Fibroblast of mammary gland (primary cell): ENCODE data around the gene VWCE.

Experiments
- DNase-seq: peaks from one replicate; pipeline ENCODE4 v3.0.0-alpha.2; 2010; ENCODE audit warnings: low read depth
- H3K4me3 ChIP-seq: 2 replicates; pipeline ENCODE4 v1.5.1; 2011; ENCODE audit warnings: low read depth, mild to moderate bottlenecking, low read length, moderate library complexity; ENCODE audit not compliant: control insufficient read depth
- CTCF ChIP-seq: conservative IDR thresholded peaks from 2 replicates; pipeline ENCODE4 v1.5.1; 2011; ENCODE audit warnings: low read depth, low read length, inconsistent platforms; ENCODE audit not compliant: control insufficient read depth, insufficient read depth

VWCE gene

GRCh38 chr11:61327669-61328071, 32.6 kb upstream of the VWCE start:
- no peak overlapping the region for H3K4me3 ChIP-seq
- DNase-seq: peak; percentile 56

GRCh38 chr11:61325649-61326414, 30.7 kb upstream of the VWCE start:
- H3K4me3 ChIP-seq: no peak overlapping the region
- peak; percentile 15 for DNase-seq
- TF ChIP-seq CTCF: no peak

More at GRCh38 chr11:61327669-61328071, 32.6 kb upstream of the VWCE start:
- no peak for TF ChIP-seq CTCF

GRCh38 chr11:61315260-61315659, 20.1 kb upstream of the VWCE start:
- no peak overlapping the region for H3K4me3 ChIP-seq
- no peak for TF ChIP-seq CTCF
- DNase-seq: no peak

GRCh38 chr11:61310749-61311148, 15.6 kb upstream of the VWCE start:
- H3K4me3 ChIP-seq: no peak overlapping the region
- TF ChIP-seq CTCF: no peak
- no peak for DNase-seq

- no peak for DNase-seq
- no peak for TF ChIP-seq CTCF
- no peak overlapping the region for H3K4me3 ChIP-seq
Observed at GRCh38 chr11:61309739-61310138, 14.6 kb upstream of the VWCE start.

GRCh38 chr11:61309141-61309540, 14.0 kb upstream of the VWCE start:
- DNase-seq: no peak
- no peak for TF ChIP-seq CTCF
- H3K4me3 ChIP-seq: no peak overlapping the region
